ENCODE measurements around the gene FAM193A. TPM values are rescaled to one million over a fixed set of nuclear protein-coding genes. Genes with fewer than 3 reads are reported as not detected.
"Not testable (repeated sequence)": the region's sequence is repeated elsewhere in the genome, so short reads cannot be mapped to it uniquely, and the experiment has no call there.

Gene FAM193A
- total and polyA plus RNA-seq, 12 donors: 12.9 to 30.8 (median 23.1) TPM

DNA sequence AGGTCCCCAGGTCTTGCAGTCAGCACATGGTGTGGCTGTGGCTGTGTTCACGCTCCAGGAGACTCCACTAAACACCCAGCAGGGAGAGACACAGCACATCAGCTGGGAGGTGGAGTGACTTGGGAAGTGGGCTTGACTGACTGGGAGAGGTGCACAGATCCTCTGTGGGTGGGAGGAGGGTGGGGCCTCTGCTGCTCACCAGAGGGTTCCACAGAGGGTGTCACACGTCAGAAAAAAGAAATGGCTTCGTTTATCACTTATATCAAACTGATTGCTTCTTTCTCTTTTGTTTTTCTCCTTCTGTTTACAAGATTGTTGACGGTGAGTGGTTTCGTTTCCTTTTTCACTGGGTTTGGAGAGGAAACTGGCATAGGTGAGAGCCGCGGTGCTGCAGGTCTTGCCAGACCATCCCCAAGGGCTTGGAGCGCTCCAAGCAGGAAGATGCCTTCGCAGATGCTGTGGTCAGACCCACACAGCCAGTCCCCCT is 24.8 kb upstream of the FAM193A start:
- no peaks in the 10 kb centered on the region for H3K27me3 ChIP-seq
- no peak for DNase-seq
- no peak overlapping the region for H3K4me3 ChIP-seq
- H3K27ac ChIP-seq: no peak overlapping the region
- H3K4me1 ChIP-seq (replicated peaks in 1 of 2): no peaks in the 10 kb centered on the region
- H3K9me3 ChIP-seq (replicated peaks in 1 of 3): no peaks in the 10 kb centered on the region
- H3K36me3 ChIP-seq (replicated peaks in 1 of 2): peaks cover 0 to 47% of the 10 kb centered on the region in 2 donors
- no peak for TF ChIP-seq POLR2A (IDR thresholded peaks at IDR 0.05)
- TF ChIP-seq, protein P1, sequence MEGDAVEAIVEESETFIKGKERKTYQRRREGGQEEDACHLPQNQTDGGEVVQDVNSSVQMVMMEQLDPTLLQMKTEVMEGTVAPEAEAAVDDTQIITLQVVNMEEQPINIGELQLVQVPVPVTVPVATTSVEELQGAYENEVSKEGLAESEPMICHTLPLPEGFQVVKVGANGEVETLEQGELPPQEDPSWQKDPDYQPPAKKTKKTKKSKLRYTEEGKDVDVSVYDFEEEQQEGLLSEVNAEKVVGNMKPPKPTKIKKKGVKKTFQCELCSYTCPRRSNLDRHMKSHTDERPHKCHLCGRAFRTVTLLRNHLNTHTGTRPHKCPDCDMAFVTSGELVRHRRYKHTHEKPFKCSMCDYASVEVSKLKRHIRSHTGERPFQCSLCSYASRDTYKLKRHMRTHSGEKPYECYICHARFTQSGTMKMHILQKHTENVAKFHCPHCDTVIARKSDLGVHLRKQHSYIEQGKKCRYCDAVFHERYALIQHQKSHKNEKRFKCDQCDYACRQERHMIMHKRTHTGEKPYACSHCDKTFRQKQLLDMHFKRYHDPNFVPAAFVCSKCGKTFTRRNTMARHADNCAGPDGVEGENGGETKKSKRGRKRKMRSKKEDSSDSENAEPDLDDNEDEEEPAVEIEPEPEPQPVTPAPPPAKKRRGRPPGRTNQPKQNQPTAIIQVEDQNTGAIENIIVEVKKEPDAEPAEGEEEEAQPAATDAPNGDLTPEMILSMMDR (IDR thresholded peaks at IDR 0.05): no peak
- WGBS, 4 donors: 82 to 96% (median 83%) methylated on average over 8 to 9 of the region's 9 CpGs
- intact Hi-C loops (cut with DNase I): no loop called here

DNA sequence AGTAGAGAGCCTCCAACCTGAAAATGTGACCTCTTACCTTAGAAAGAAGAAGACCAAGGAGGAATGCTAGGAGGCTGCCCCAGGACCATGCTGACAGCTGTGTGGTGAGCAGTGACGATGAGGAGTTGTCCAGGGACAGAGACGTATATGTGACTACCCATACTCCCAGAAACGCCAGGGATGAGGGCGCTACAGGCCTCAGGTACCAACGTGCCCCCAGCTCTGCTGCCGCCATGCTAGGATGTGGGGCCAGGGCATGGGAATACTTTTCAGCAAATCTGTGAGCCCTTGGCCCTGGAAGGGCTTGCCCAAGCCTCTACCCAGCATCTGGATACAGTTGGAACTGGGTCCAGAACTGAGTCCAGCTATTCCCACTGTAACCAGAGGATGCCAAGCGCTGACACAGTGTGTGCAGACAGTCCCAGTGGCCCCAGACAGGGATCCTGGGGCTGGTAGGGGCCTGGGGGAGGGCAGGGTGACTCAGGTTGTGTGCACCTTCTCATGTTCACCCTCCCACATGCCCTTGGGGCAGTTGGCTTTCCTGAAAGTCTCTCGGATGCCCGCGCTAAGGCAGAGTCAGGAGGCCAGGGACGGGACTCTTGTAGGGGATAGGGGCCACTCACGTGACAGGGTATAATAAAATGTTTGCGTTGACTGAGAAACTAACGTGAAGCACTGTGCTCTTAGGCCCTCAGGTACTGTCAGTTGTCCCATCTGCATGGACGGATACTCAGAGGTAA is 23.9 kb upstream of the FAM193A start:
- Histone ChIP-seq H3K4me3 (no peak overlapping the region), H3K27ac (no peak overlapping the region), H3K4me1 (replicated peaks in 1 of 2) (no peaks in the 10 kb centered on the region), H3K9me3 (replicated peaks in 1 of 3) (no peaks in the 10 kb centered on the region), H3K36me3 (replicated peaks in 1 of 2) (peaks cover 0 to 47% of the 10 kb centered on the region in 2 donors), H3K27me3 (no peaks in the 10 kb centered on the region)
- intact Hi-C loops (cut with DNase I): no loop called here
- TF ChIP-seq, protein P1 (IDR thresholded peaks at IDR 0.05): no peak
- no peak for TF ChIP-seq POLR2A (IDR thresholded peaks at IDR 0.05)
- 94 to 97% (median 96%) methylated on average over 11 to 15 of the region's 15 CpGs for WGBS, 4 donors
- DNase-seq: no peak

DNA sequence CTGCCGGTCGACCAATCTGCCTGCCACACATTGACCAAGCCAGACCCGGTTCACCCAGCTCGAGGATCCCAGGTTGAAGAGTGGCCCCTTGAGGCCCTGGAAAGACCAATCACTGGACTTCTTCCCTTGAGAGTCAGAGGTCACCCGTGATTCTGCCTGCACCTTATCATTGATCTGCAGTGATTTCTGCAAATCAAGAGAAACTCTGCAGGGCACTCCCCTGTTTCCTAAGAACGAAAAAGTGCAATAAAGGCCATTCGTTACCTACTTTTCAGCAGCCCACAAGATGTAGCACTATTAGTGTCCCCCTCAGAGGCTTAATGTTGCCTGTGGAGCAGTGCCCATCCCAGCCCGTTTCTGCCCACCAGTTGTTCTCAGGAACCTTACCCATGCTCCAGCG is 22.3 kb upstream of the FAM193A start:
- H3K4me1 ChIP-seq (replicated peaks in 1 of 2); H3K27ac ChIP-seq; H3K4me3 ChIP-seq; intact Hi-C loops (cut with DNase I); H3K27me3 ChIP-seq; H3K9me3 ChIP-seq (replicated peaks in 1 of 3); DNase-seq: not testable (repeated sequence)
- 82 to 92% (median 88%) methylated on average over 8 to 9 of the region's 9 CpGs for WGBS, 4 donors
- H3K36me3 ChIP-seq (replicated peaks in 1 of 2): peaks cover 0 to 47% of the 10 kb centered on the region in 2 donors

DNA sequence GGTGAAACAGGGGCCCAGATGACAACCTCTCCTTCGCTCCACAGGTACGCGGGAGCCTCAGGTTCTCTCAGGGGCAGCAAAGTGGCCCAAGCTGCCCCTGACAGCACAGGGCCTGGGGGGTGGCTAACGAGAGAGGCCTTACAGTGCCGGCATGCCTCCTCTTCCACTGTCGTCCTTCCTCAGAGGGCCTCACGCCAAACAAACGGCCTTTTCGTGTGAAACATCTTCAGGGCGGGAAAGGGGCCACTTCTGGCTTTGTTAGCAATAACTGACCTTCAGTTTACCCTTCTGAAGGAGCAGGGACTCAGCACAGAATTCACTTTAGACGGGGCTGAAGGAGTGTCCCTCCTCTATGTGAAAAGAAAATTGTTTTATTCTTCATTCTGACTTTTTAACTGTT is 21.5 kb upstream of the FAM193A start:
- H3K4me3 ChIP-seq; H3K27me3 ChIP-seq; H3K4me1 ChIP-seq (replicated peaks in 1 of 2); H3K9me3 ChIP-seq (replicated peaks in 1 of 3); intact Hi-C loops (cut with DNase I); DNase-seq; H3K27ac ChIP-seq: not testable (repeated sequence)
- 66 to 76% (median 71%) methylated on average over 7 to 11 of the region's 11 CpGs for WGBS, 4 donors
- peaks cover 0 to 47% of the 10 kb centered on the region in 2 donors for H3K36me3 ChIP-seq (replicated peaks in 1 of 2)

DNA sequence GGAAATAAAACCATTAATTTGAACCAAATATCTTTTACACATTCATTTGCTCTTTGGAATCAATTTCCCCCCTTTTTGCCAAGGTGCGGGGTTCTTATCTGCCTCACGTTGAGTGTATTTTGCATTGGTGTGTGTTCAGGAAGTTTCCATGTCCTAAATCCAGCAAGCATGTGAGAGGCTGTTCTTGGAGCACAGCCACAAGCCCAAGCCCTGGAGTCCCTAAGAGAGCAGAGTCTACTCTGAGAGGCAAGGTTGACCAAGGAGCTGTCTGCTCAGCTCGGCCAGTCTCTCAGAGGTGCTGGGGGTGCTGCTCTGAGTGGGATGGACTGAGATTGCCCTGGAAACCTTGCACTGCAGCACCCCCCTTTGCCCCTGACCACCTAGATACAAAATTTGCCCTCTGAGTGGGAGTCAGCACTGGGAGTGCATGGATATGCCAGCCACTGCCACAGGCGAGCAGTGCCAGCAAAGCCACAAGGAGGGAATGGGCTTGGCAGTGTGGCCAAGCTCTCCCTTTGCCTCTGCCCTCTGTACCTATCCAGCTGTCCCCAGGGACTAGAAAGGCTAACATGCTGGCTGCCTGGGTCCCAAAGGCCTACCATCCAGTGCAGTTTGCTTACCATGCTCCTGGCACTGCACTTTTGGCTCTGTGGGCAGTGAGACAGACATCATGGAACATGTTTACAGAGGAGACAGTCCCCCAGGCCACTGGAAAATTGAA is 20.5 kb upstream of the FAM193A start:
- Histone ChIP-seq H3K27ac (peak overlapping the region in 2 of 5 donors; percentile 5 to 15), H3K36me3 (replicated peaks in 1 of 2) (peaks cover 0 to 39% of the 10 kb centered on the region in 2 donors)
- TF ChIP-seq, protein P1 (IDR thresholded peaks at IDR 0.05): no peak
- TF ChIP-seq POLR2A (IDR thresholded peaks at IDR 0.05): no peak

More for the DNA sequence above, 20.5 kb upstream of the FAM193A start:
- no peaks in the 10 kb centered on the region for H3K4me1 ChIP-seq (replicated peaks in 1 of 2)
- H3K4me3 ChIP-seq: no peak overlapping the region
- WGBS, 4 donors: 54 to 70% (median 64%) methylated on average over 2 to 4 of the region's 4 CpGs
- DNase-seq: peak in 2 of 7 donors; percentile 37 to 39
- no peaks in the 10 kb centered on the region for H3K9me3 ChIP-seq (replicated peaks in 1 of 3)
- no peaks in the 10 kb centered on the region for H3K27me3 ChIP-seq
- intact Hi-C loops (cut with DNase I): no loop called here

Measured in adrenal gland (tissue), 12 donors.